Astrocyte (in vitro differentiated cells and primary cell): ENCODE results near the gene BYSL. TPM values are rescaled to one million over a fixed set of nuclear protein-coding genes. Genes with fewer than 3 reads are reported as not detected.

ENCODE experiments used
- DNase-seq: peaks from one replicate; pipeline ENCODE4 v3.0.0-alpha.2; 2010; ENCODE audit warnings: low read depth
- FAIRE-seq: peaks from 2 replicates; lab custom pipeline; 2011; peaks lifted over from hg19 to GRCh38; lab: Jason Lieb, UNC
- H2AFZ ChIP-seq: 2 replicates; pipeline ENCODE4 v1.6.0; 2012; ENCODE audit warnings: low read depth, low read length, inconsistent platforms
- H3K27ac ChIP-seq: 2 replicates; pipeline ENCODE4 v1.5.1; 2011; ENCODE audit warnings: low read depth, low read length, inconsistent platforms
- H3K27me3 ChIP-seq: 2 replicates; pipeline ENCODE4 v1.6.0; 2011; ENCODE audit warnings: low read length, inconsistent platforms; ENCODE audit not compliant: insufficient read depth
- H3K36me3 ChIP-seq: 2 replicates; pipeline ENCODE4 v1.5.1; 2011; ENCODE audit warnings: low read length, inconsistent platforms; ENCODE audit not compliant: insufficient read depth
- H3K4me1 ChIP-seq: 2 replicates; pipeline ENCODE4 v1.5.1; 2011; ENCODE audit warnings: low read length, inconsistent platforms; ENCODE audit not compliant: insufficient read depth
- H3K4me2 ChIP-seq: 2 replicates; pipeline ENCODE4 v1.6.0; 2012; ENCODE audit warnings: low read length, inconsistent platforms
- H3K4me3 ChIP-seq: 2 replicates; pipeline ENCODE4 v1.5.1; 2011; ENCODE audit warnings: low read depth, mild to moderate bottlenecking, low read length, inconsistent platforms; ENCODE audit not compliant: insufficient read depth
- H3K79me2 ChIP-seq: 2 replicates; pipeline ENCODE4 v1.6.0; 2012; ENCODE audit warnings: mild to moderate bottlenecking, low read length, inconsistent platforms; ENCODE audit not compliant: insufficient read depth
- H3K9ac ChIP-seq: 2 replicates; pipeline ENCODE4 v1.6.0; 2012; ENCODE audit warnings: mild to moderate bottlenecking, low read length, inconsistent platforms
- H3K9me3 ChIP-seq: 2 replicates; pipeline ENCODE4 v1.5.1; 2012; ENCODE audit warnings: low read depth, mild to moderate bottlenecking, low read length, inconsistent platforms; ENCODE audit not compliant: insufficient read depth
- H4K20me1 ChIP-seq: 2 replicates; pipeline ENCODE4 v1.6.0; 2012; ENCODE audit warnings: low read length, inconsistent platforms; ENCODE audit not compliant: insufficient read depth
- H3K27ac Mint-ChIP-seq: one replicate; pipeline ENCODE4 v1.8.0; 2021; ENCODE audit warnings: mild to moderate bottlenecking, mixed read lengths; ENCODE audit not compliant: unreplicated experiment
- H3K27me3 Mint-ChIP-seq: one replicate; pipeline ENCODE4 v1.8.0; 2021; ENCODE audit warnings: low read depth, mixed read lengths; ENCODE audit not compliant: unreplicated experiment
- H3K36me3 Mint-ChIP-seq: one replicate; pipeline ENCODE4 v1.8.0; 2021; ENCODE audit warnings: low read depth, mixed read lengths; ENCODE audit not compliant: unreplicated experiment
- H3K4me1 Mint-ChIP-seq: one replicate; pipeline ENCODE4 v1.8.0; 2021; ENCODE audit warnings: low read depth, mixed read lengths; ENCODE audit not compliant: unreplicated experiment
- H3K4me3 Mint-ChIP-seq: one replicate; pipeline ENCODE4 v1.8.0; 2021; ENCODE audit warnings: mild to moderate bottlenecking, moderate library complexity, mixed read lengths; ENCODE audit not compliant: unreplicated experiment
- H3K9me3 Mint-ChIP-seq: one replicate; pipeline ENCODE4 v1.8.0; 2021; ENCODE audit warnings: mild to moderate bottlenecking, mixed read lengths; ENCODE audit not compliant: unreplicated experiment
- CTCF ChIP-seq: IDR thresholded peaks from 2 replicates; pipeline ENCODE4 v1.5.1; 2011; ENCODE audit warnings: low read depth, mild to moderate bottlenecking, inconsistent platforms, low read length, moderate library complexity; ENCODE audit not compliant: insufficient read depth
- EZH2 ChIP-seq: IDR thresholded peaks from 2 replicates; pipeline ENCODE4 v1.6.1; 2012; ENCODE audit warnings: mild to moderate bottlenecking, low read length, inconsistent platforms; ENCODE audit not compliant: insufficient read depth
- total RNA-seq: library from RNA; stranded (reverse); gene quantifications from 2 replicates; pipeline ENCODE4 v1.2.1, GENCODE V29; 2021

The BYSL gene
- total RNA-seq, 1 donor from 2014 or later: 41.2 TPM

DNA sequence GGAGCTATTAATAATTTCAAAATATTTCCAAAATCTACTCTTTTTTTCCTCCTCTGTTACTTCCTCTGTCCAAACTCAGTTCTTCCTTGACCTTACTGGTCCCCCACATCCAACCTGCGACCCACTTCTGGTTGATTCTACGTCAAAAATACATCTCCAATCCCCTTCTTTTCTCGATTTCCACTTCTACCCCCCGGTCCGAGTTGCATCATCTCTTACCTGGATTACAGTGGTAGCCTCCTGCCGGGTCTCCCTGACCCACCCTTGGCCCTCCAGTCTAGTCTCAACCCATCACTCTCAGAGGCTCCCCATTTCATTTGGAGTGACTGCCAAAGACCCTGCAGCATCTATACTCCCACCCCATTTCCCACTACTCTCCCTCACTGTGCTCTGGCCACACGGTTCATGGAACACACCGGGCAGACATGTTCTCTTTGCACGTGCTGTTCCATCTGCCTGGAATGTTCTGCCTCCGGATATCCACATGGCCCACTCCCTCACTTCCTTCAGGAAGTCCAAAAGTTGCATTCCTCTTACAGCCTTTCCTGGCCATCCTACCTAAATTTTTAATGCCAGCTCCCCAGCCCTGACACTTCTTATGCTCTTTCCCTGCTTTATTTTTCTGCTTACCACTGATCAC is 26.4 kb downstream of the BYSL start:
- H3K4me2 ChIP-seq: no peak overlapping the region
- H3K79me2 ChIP-seq: no peaks in the 10 kb centered on the region
- H3K27me3 Mint-ChIP-seq: peaks cover 4% of the 10 kb centered on the region
- H3K27ac ChIP-seq: no peak overlapping the region
- no peak overlapping the region for H3K4me3 Mint-ChIP-seq
- no peaks in the 10 kb centered on the region for H3K4me1 Mint-ChIP-seq
- H3K4me3 ChIP-seq: no peak overlapping the region
- no peaks in the 10 kb centered on the region for H3K36me3 Mint-ChIP-seq
- no peak overlapping the region for H3K27ac Mint-ChIP-seq
- no peak overlapping the region for H3K9ac ChIP-seq
- H4K20me1 ChIP-seq: no peaks in the 10 kb centered on the region
- TF ChIP-seq CTCF (no peak), EZH2 (no peak)
- no peak for DNase-seq
- H3K9me3 Mint-ChIP-seq: peaks cover 2% of the 10 kb centered on the region
- H3K4me1 ChIP-seq: no peaks in the 10 kb centered on the region
- no peaks in the 10 kb centered on the region for H3K9me3 ChIP-seq
- H2AFZ ChIP-seq: no peak overlapping the region
- FAIRE-seq: no peak
- H3K36me3 ChIP-seq: no peaks in the 10 kb centered on the region
- no peaks in the 10 kb centered on the region for H3K27me3 ChIP-seq

DNA sequence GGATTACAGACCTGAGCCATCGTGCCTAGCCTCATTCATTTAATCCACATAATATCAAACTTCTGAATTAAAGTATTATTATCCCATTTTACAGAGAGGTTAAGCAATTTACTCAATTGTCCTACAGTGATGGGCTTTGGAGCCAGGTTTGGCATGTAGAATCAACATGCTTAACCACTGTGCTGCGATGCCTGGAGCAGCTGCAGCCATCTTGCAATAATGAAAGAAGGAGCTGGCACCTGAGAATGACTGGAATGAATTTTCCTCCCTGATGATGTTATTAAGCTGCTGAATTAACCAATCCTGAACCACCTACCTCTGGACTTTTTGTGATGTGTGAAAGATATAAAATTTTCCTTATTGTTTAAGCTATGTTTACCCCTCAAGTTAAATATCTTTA is 33.4 kb downstream of the BYSL start:
- Mint-ChIP-seq H3K4me3 (no peak overlapping the region), H3K9me3 (no peaks in the 10 kb centered on the region), H3K27me3 (peaks cover 4% of the 10 kb centered on the region), H3K4me1 (no peaks in the 10 kb centered on the region), H3K36me3 (no peaks in the 10 kb centered on the region), H3K27ac (no peak overlapping the region)
- no peak overlapping the region for H3K9ac ChIP-seq
- H3K79me2 ChIP-seq: no peaks in the 10 kb centered on the region
- DNase-seq (no peak), FAIRE-seq (no peak)
- H4K20me1 ChIP-seq: no peaks in the 10 kb centered on the region
- no peak overlapping the region for H3K4me2 ChIP-seq
- TF ChIP-seq CTCF: no peak
- TF ChIP-seq EZH2: no peak
- H3K36me3 ChIP-seq: no peaks in the 10 kb centered on the region
- H3K27ac ChIP-seq: no peak overlapping the region
- no peak overlapping the region for H2AFZ ChIP-seq
- no peaks in the 10 kb centered on the region for H3K27me3 ChIP-seq
- no peaks in the 10 kb centered on the region for H3K4me1 ChIP-seq
- no peak overlapping the region for H3K4me3 ChIP-seq
- no peaks in the 10 kb centered on the region for H3K9me3 ChIP-seq

GRCh38 chr6:41955412-41955811 is 34.1 kb downstream of the BYSL start:
- no peak for DNase-seq
- no peaks in the 10 kb centered on the region for H3K4me1 Mint-ChIP-seq

More at GRCh38 chr6:41955412-41955811, 34.1 kb downstream of the BYSL start:
- no peak for FAIRE-seq
- Histone ChIP-seq H3K36me3 (no peaks in the 10 kb centered on the region), H4K20me1 (no peaks in the 10 kb centered on the region), H3K27ac (no peak overlapping the region), H3K4me2 (no peak overlapping the region), H3K9ac (no peak overlapping the region), H3K9me3 (no peaks in the 10 kb centered on the region), H3K4me1 (no peaks in the 10 kb centered on the region), H3K4me3 (no peak overlapping the region), H3K79me2 (no peaks in the 10 kb centered on the region), H3K27me3 (no peaks in the 10 kb centered on the region), H2AFZ (no peak overlapping the region)
- no peak for TF ChIP-seq EZH2
- TF ChIP-seq CTCF: no peak
- Mint-ChIP-seq H3K4me3 (no peak overlapping the region), H3K27me3 (peaks cover 4% of the 10 kb centered on the region), H3K36me3 (no peaks in the 10 kb centered on the region), H3K9me3 (no peaks in the 10 kb centered on the region), H3K27ac (no peak overlapping the region)
